Measurements from ENCODE around the gene SLC5A10.

- TF ChIP-seq CTCF (IDR thresholded peaks at IDR 0.05; ENCODE audit: insufficient read depth, low read depth, low read length) (no peak), EZH2 (IDR thresholded peaks at IDR 0.05; ENCODE audit: insufficient read depth, low read length) (no peak)
These were observed 66.6 kb downstream of the SLC5A10 start for GRCh38 chr17:19018600-19018950.
